ENCODE data around the gene NCS1.

NCS1 gene

GRCh38 chr9:130147198-130147597, 25.0 kb upstream of the NCS1 start:
- no peak for DNase-seq (ENCODE audit: low read depth in 2 of 2, low spot score in 1 of 2)

- DNase-seq (ENCODE audit: low read depth in 2 of 2, low spot score in 1 of 2), result no peak
These were observed 24.3 kb upstream of the NCS1 start for GRCh38 chr9:130147910-130148309.

- DNase-seq (ENCODE audit: low read depth in 2 of 2, low spot score in 1 of 2), result no peak
These were observed 23.2 kb upstream of the NCS1 start for GRCh38 chr9:130149031-130149430.

GRCh38 chr9:130149654-130150286, 22.4 kb upstream of the NCS1 start:
- DNase-seq (ENCODE audit: low read depth in 2 of 2, low spot score in 1 of 2), result no peak

GRCh38 chr9:130150779-130151382, 21.3 kb upstream of the NCS1 start:
- no peak for DNase-seq (ENCODE audit: low read depth in 2 of 2, low spot score in 1 of 2)

GRCh38 chr9:130154816-130155215, 17.4 kb upstream of the NCS1 start:
- no peak for DNase-seq (ENCODE audit: low read depth in 2 of 2, low spot score in 1 of 2)

GRCh38 chr9:130155647-130156046, 16.6 kb upstream of the NCS1 start:
- DNase-seq (ENCODE audit: low read depth in 2 of 2, low spot score in 1 of 2), result no peak

GRCh38 chr9:130156672-130157071, 15.5 kb upstream of the NCS1 start:
- no peak for DNase-seq (ENCODE audit: low read depth in 2 of 2, low spot score in 1 of 2)

- no peak for DNase-seq (ENCODE audit: low read depth in 2 of 2, low spot score in 1 of 2)
These were observed 15.1 kb upstream of the NCS1 start for GRCh38 chr9:130157079-130157478.

- no peak for DNase-seq (ENCODE audit: low read depth in 2 of 2, low spot score in 1 of 2)
These were observed 14.2 kb upstream of the NCS1 start for GRCh38 chr9:130158001-130158400.

- DNase-seq (ENCODE audit: low read depth in 2 of 2, low spot score in 1 of 2), result no peak
These were observed 13.1 kb upstream of the NCS1 start for GRCh38 chr9:130159057-130159456.

GRCh38 chr9:130159915-130160670, 12.1 kb upstream of the NCS1 start:
- no peak for DNase-seq (ENCODE audit: low read depth in 2 of 2, low spot score in 1 of 2)

GRCh38 chr9:130160862-130161470, 11.2 kb upstream of the NCS1 start:
- no peak for DNase-seq (ENCODE audit: low read depth in 2 of 2, low spot score in 1 of 2)

- no peak for DNase-seq (ENCODE audit: low read depth in 2 of 2, low spot score in 1 of 2)
These were observed 6.6 kb upstream of the NCS1 start for GRCh38 chr9:130165579-130165978.

GRCh38 chr9:130166399-130166798, 5.8 kb upstream of the NCS1 start:
- no peak for DNase-seq (ENCODE audit: low read depth in 2 of 2, low spot score in 1 of 2)

- no peak for DNase-seq (ENCODE audit: low read depth in 2 of 2, low spot score in 1 of 2)
These were observed 4.3 kb upstream of the NCS1 start for GRCh38 chr9:130167927-130168326.

GRCh38 chr9:130171226-130172148, 717 bp upstream of the NCS1 start:
- no peak for DNase-seq (ENCODE audit: low read depth in 2 of 2, low spot score in 1 of 2)

GRCh38 chr9:130172858-130173665, 858 bp downstream of the NCS1 start:
- DNase-seq (ENCODE audit: low read depth in 2 of 2, low spot score in 1 of 2), result peak; percentile 10 to 14

- DNase-seq (ENCODE audit: low read depth in 2 of 2, low spot score in 1 of 2), result no peak
These were observed 1.4 kb downstream of the NCS1 start for GRCh38 chr9:130173666-130173983.

GRCh38 chr9:130174025-130174424, 1.8 kb downstream of the NCS1 start:
- no peak for DNase-seq (ENCODE audit: low read depth in 2 of 2, low spot score in 1 of 2)
